Liver (tissue), 9 donors: ENCODE results near the gene KPNA4. TPM values are rescaled to one million over a fixed set of nuclear protein-coding genes. Genes with fewer than 3 reads are reported as not detected.
"Not testable (repeated sequence)": the region's sequence is repeated elsewhere in the genome, so short reads cannot be mapped to it uniquely, and the experiment has no call there.

ENCODE experiments used
- DNase-seq: peaks from one replicate; pipeline ENCODE4 v3.0.0-alpha.2; 2017; ENCODE audit warnings: low spot score
- H3K27ac ChIP-seq, 2 donors: one replicate each; pipeline ENCODE4 v1.7.0; 2013; ENCODE audit warnings: inconsistent platforms in 2 of 2, low read length in 2 of 2, control low read depth in 1 of 2, low read depth in 1 of 2, mild to moderate bottlenecking in 1 of 2
- H3K27me3 ChIP-seq, 4 donors: one replicate each; pipeline versions ENCODE4 v1.6.1 to v1.7.0; 2013; ENCODE audit warnings: low read length in 3 of 4, inconsistent platforms in 1 of 4, mild to moderate bottlenecking in 1 of 4, moderate library complexity in 1 of 4; ENCODE audit not compliant: control insufficient read depth in 4 of 4, insufficient read depth in 4 of 4
- H3K36me3 ChIP-seq, 4 donors: one replicate each; pipeline versions ENCODE4 v1.6.1 to v1.7.0; 2013; ENCODE audit warnings: low read length in 3 of 4, mild to moderate bottlenecking in 3 of 4, low read depth in 1 of 4, moderate library complexity in 1 of 4; ENCODE audit not compliant: control insufficient read depth in 4 of 4, insufficient read depth in 3 of 4
- H3K4me1 ChIP-seq, 4 donors: one replicate each; pipeline versions ENCODE4 v1.6.1 to v1.7.0; 2013; ENCODE audit warnings: low read length in 3 of 4, mild to moderate bottlenecking in 3 of 4, moderate library complexity in 1 of 4; ENCODE audit not compliant: control insufficient read depth in 4 of 4, insufficient read depth in 4 of 4
- H3K4me3 ChIP-seq, 3 donors: one replicate each; pipeline versions ENCODE4 v1.6.1 to v1.7.0; 2013; ENCODE audit warnings: low read length in 3 of 3, control low read depth in 1 of 3, low read depth in 1 of 3, mild to moderate bottlenecking in 1 of 3
- H3K9ac ChIP-seq, 2 donors: one replicate each; pipeline ENCODE4 v1.7.0; 2013; ENCODE audit warnings: low read length in 2 of 2, mild to moderate bottlenecking in 2 of 2, moderate library complexity in 2 of 2, control low read depth in 1 of 2, low read depth in 1 of 2
- H3K9me3 ChIP-seq, 4 donors: one replicate each; pipeline versions ENCODE4 v1.6.1 to v1.7.0; 2013; ENCODE audit warnings: low read length in 3 of 4; ENCODE audit not compliant: control insufficient read depth in 4 of 4
- FOXA1 ChIP-seq: IDR thresholded peaks from 2 replicates; pipeline ENCODE4 v1.6.1; 2016; ENCODE audit warnings: antibody characterized with exemption
- FOXA2 ChIP-seq: IDR thresholded peaks from 2 replicates; pipeline ENCODE4 v1.6.1; 2016; ENCODE audit warnings: antibody characterized with exemption
- HNF4A ChIP-seq, 2 donors: conservative IDR thresholded peaks; 2 replicates each; pipeline ENCODE4 v1.6.1; 2016; ENCODE audit warnings: antibody characterized with exemption in 2 of 2, mild to moderate bottlenecking in 2 of 2
- NR2F2 ChIP-seq: IDR thresholded peaks from 2 replicates; pipeline ENCODE4 v1.6.1; 2016; ENCODE audit warnings: antibody characterized with exemption
- RAD21 ChIP-seq, 2 donors: IDR thresholded peaks; 2 replicates each; pipeline ENCODE4 v1.6.1; 2016; ENCODE audit warnings: antibody characterized with exemption in 2 of 2, mild to moderate bottlenecking in 2 of 2
- SP1 ChIP-seq: IDR thresholded peaks from 2 replicates; pipeline ENCODE4 v1.6.1; 2018; ENCODE audit warnings: antibody characterized with exemption, mild to moderate bottlenecking
- WGBS: extraction: QIAGEN DNeasy Blood & Tissue Kit; methylation state at CpG from one replicate; pipeline ENCODE4 v1.1.7; 2013; 5-methylcytosine and 5-hydroxymethylcytosine counted together
- polyA plus RNA-seq, 2 donors: library from polyadenylated mRNA; stranded (reverse) in 1 of 2; unstranded in 1 of 2; fragments of 200-250 nt in 1 of 2; fragments of >200 nt in 1 of 2; fragmentation: Nextera tagmentation in 1 of 2; extraction: Ambion mirVana in 1 of 2; gene quantifications; one replicate each; pipeline versions ENCODE4 v1.2.1 to v1.2.3, GENCODE V29; 2013 to 2015
- total RNA-seq, 2 donors: library from RNA; depleted of rRNA; stranded (reverse); fragments of >200 nt; gene quantifications; one replicate each; pipeline ENCODE4 v1.2.3, GENCODE V29; 2014
- TF ChIP-seq, protein P1 (sequence below): IDR thresholded peaks from 2 replicates; pipeline ENCODE4 v1.6.1; 2016; ENCODE audit warnings: antibody characterized with exemption, mild to moderate bottlenecking
- TF ChIP-seq, protein P2 (sequence below): IDR thresholded peaks from 2 replicates; pipeline ENCODE4 v1.6.1; 2016; ENCODE audit warnings: antibody characterized with exemption
- TF ChIP-seq, protein P3 (sequence below): IDR thresholded peaks from 2 replicates; pipeline ENCODE4 v1.6.1; 2016; ENCODE audit warnings: antibody characterized with exemption
- donor health status: healthy.
- donor health status: healthy.
- donor health status: healthy.
- donor health status: healthy.
- donor health status: healthy.

KPNA4 gene
- total and polyA plus RNA-seq, 4 donors = 6.1 to 14.1 (median 10.3) TPM

DNA sequence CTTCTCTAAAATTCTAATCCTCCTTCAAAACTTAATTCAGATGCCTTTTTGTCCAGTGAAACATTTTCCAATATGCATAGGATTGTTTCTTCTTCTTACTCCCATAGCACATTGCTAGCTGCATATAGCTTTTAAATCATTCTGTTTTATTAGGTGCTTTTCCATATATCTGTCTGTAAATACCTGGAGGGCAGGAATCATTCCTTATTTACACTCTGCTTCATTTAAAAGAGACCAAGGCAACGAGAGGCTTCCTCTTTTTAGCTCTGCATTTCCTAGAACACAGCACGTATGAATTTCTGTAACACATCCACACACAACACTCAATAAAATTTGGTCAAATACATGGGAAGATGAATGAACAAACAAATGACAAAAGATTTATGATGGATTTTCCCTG lies 43.5 kb upstream of the KPNA4 start (continued):
- TF ChIP-seq, protein P1, sequence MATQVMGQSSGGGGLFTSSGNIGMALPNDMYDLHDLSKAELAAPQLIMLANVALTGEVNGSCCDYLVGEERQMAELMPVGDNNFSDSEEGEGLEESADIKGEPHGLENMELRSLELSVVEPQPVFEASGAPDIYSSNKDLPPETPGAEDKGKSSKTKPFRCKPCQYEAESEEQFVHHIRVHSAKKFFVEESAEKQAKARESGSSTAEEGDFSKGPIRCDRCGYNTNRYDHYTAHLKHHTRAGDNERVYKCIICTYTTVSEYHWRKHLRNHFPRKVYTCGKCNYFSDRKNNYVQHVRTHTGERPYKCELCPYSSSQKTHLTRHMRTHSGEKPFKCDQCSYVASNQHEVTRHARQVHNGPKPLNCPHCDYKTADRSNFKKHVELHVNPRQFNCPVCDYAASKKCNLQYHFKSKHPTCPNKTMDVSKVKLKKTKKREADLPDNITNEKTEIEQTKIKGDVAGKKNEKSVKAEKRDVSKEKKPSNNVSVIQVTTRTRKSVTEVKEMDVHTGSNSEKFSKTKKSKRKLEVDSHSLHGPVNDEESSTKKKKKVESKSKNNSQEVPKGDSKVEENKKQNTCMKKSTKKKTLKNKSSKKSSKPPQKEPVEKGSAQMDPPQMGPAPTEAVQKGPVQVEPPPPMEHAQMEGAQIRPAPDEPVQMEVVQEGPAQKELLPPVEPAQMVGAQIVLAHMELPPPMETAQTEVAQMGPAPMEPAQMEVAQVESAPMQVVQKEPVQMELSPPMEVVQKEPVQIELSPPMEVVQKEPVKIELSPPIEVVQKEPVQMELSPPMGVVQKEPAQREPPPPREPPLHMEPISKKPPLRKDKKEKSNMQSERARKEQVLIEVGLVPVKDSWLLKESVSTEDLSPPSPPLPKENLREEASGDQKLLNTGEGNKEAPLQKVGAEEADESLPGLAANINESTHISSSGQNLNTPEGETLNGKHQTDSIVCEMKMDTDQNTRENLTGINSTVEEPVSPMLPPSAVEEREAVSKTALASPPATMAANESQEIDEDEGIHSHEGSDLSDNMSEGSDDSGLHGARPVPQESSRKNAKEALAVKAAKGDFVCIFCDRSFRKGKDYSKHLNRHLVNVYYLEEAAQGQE = no peak

DNA sequence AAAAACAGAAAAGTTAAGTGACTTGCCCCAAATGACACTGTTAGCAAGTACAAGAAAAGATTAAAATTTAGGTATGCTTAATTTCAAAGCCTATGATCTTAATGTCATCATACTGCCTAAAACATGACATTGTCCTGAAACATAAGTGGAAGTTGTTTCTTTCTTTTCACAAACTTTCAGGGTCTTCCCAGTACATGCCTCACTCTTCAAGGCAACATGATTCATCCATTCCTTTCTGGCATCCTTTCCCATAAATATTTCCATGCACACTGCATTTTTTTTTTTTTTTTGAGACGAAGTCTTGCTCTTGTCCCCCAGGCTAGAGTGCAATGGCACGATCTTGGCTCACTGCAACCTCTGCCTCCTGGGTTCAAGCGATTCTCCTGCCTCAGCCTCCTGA lies 42.5 kb upstream of the KPNA4 start:
- peaks cover 0 to 2% (median 0%) of the 10 kb centered on the region in 4 donors for H3K4me1 ChIP-seq
- TF ChIP-seq, protein P2, sequence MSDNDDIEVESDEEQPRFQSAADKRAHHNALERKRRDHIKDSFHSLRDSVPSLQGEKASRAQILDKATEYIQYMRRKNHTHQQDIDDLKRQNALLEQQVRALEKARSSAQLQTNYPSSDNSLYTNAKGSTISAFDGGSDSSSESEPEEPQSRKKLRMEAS = no peak
- TF ChIP-seq HNF4A (conservative IDR thresholded peaks at IDR 0.05) (no peak), FOXA1 (no peak), SP1 (no peak), FOXA2 (no peak), RAD21 (IDR thresholded peaks at IDR 0.05) (no peak)
- no peak overlapping the region for H3K4me3 ChIP-seq
- H3K27ac ChIP-seq = no peak overlapping the region
- DNase-seq = no peak
- no peaks in the 10 kb centered on the region for H3K27me3 ChIP-seq
- no peak overlapping the region for H3K9ac ChIP-seq
- H3K36me3 ChIP-seq = no peaks in the 10 kb centered on the region
- 80% methylated on average over 3 of the region's 3 CpGs for WGBS
- H3K9me3 ChIP-seq = no peaks in the 10 kb centered on the region

DNA sequence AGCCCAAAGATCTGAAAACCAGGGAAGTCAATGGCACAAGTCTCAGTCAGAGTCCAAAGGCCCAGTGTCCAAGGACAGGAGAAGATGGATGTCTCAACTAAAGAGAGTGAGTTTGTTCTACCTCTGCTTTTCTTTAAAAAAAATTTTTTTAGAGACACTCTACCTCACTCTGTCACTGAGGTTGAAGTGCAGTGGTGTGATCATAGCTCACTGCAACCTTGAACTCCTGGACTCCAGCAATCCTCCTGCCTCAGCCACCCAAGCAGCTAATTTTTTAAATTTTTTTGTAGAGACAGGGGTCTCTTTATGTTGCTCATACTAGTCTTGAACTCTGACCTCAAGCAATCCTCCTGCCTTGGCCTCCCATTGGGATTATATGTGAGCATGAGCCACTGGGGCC lies 39.9 kb upstream of the KPNA4 start:
- Histone ChIP-seq H3K9me3 (no peaks in the 10 kb centered on the region), H3K27ac (no peak overlapping the region), H3K9ac (no peak overlapping the region), H3K36me3 (no peaks in the 10 kb centered on the region), H3K4me3 (no peak overlapping the region), H3K4me1 (peaks cover 5 to 17% (median 14%) of the 10 kb centered on the region in 4 donors), H3K27me3 (no peaks in the 10 kb centered on the region)
- TF ChIP-seq HNF4A (conservative IDR thresholded peaks at IDR 0.05) (peak; percentile 60 to 64), NR2F2 (no peak)
- TF ChIP-seq, protein P3, sequence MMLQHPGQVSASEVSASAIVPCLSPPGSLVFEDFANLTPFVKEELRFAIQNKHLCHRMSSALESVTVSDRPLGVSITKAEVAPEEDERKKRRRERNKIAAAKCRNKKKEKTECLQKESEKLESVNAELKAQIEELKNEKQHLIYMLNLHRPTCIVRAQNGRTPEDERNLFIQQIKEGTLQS = no peak
- no peak for DNase-seq

DNA sequence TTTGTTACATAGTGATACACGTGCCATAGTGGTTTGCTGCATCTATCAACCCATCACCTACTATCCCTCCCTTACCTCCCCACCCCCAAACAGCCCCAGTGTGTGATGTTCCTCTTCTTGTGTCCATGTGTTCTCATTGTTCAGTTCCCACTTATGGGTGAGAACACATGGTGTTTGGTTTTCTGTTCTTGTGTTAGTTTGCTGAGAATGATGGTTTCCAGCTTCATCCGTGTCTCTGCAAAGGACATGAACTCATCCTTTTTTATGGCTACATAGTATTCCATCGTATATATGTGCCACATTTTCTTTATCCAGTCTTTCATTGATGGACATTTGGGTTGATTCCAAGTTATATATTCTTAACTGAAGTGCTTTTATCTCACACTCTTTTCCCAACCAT lies 38.5 kb upstream of the KPNA4 start:
- peaks cover 7 to 28% (median 24%) of the 10 kb centered on the region in 4 donors for H3K4me1 ChIP-seq
- not testable (repeated sequence) for H3K27me3 ChIP-seq, DNase-seq, H3K9me3 ChIP-seq, H3K36me3 ChIP-seq, H3K4me3 ChIP-seq, H3K9ac ChIP-seq, H3K27ac ChIP-seq
- WGBS = 85% methylated on average over 3 of the region's 3 CpGs
